ENCODE results near the gene TMEM215. TPM values are rescaled to one million over a fixed set of nuclear protein-coding genes. Genes with fewer than 3 reads are reported as not detected.

TMEM215 gene, protein sequence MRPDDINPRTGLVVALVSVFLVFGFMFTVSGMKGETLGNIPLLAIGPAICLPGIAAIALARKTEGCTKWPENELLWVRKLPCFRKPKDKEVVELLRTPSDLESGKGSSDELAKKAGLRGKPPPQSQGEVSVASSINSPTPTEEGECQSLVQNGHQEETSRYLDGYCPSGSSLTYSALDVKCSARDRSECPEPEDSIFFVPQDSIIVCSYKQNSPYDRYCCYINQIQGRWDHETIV
- total RNA-seq: not detected

DNA sequence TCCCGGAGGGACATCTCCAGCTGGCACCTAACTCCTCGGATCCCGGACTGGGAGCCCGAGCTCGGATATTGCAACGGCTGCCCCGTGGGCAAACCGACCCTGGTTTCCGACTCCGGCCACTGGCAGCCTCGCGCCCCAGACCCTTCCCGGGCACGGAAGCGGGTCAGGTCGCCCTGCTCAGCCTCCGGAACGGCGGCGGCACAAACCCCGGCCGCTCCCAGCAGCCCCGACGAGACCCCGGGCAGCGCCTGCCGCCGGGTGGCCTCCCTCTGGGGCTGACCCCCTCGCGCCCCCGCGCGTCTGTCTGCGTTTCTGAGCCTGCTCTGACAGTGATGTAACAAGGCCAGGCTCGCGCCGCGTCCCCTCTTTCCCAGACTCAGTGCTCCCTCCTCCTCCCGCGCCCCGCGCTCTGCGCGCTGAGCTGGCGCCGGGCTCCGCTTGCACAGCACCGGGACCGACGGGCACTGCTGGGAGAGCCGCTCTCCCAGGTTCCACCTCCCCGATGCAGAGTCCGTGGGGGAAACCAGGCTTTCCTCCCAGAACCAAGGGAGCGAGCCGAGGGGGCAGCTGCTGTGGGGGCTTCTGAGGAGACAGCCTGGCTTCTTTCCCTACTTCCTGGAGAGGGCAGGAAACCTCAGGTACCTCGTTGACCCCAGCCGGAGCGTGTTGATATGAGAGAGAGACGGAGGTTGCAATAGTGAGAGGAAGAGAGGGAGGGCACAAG, at the start of gene TMEM215:
TMEM215 (plus strand) TSS at position 373 of the 724 bp plus-strand sequence. CDS start 644 bp downstream, outside the sequence.
- DNase-seq (ENCODE audit: low spot score in 2 of 2): no peak
- 1% methylated on average over 38 to 45 of the region's 59 CpGs for WGBS, 2 donors
- no peak within 1 kb of the TSS for H3K4me3 ChIP-seq (ENCODE audit: low read depth, poor library complexity, severe bottlenecking)

DNA sequence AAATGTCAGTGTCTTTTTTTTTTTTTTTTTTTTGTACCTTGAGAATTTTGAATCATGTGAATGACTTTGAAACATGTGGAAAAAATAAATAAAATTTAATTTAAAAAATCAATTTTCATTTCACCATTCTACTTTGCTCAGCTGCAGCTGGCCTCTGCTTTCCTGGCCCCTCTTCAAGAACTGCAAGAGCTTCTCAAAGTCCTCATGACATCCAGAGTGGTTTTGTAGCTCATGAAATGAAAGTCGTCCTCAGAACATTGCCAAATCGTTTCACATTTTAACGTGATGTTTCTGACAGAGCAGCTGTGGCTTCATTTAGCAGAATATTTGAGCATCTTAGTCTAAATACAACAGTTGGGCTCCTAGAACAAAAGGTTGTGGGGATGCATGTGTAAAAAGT, 47.9 kb upstream of the TMEM215 start:
- H3K4me3 ChIP-seq (ENCODE audit: low read depth, poor library complexity, severe bottlenecking): no peak overlapping the region
- intact Hi-C loops (cut with DNase I; ENCODE audit: low total_unique reads): no loop called here
- TF ChIP-seq, protein P1, sequence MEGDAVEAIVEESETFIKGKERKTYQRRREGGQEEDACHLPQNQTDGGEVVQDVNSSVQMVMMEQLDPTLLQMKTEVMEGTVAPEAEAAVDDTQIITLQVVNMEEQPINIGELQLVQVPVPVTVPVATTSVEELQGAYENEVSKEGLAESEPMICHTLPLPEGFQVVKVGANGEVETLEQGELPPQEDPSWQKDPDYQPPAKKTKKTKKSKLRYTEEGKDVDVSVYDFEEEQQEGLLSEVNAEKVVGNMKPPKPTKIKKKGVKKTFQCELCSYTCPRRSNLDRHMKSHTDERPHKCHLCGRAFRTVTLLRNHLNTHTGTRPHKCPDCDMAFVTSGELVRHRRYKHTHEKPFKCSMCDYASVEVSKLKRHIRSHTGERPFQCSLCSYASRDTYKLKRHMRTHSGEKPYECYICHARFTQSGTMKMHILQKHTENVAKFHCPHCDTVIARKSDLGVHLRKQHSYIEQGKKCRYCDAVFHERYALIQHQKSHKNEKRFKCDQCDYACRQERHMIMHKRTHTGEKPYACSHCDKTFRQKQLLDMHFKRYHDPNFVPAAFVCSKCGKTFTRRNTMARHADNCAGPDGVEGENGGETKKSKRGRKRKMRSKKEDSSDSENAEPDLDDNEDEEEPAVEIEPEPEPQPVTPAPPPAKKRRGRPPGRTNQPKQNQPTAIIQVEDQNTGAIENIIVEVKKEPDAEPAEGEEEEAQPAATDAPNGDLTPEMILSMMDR (IDR thresholded peaks at IDR 0.05): no peak
- TF ChIP-seq POLR2A (IDR thresholded peaks at IDR 0.05): no peak
- DNase-seq (ENCODE audit: low spot score in 2 of 2): no peak
- 48 to 73% methylated on average over 3 of the region's 3 CpGs for WGBS, 2 donors

More for the DNA sequence above, at the start of gene TMEM215:
- intact Hi-C loops (cut with DNase I; ENCODE audit: low total_unique reads): no loop called here
- TF ChIP-seq, protein P1 (IDR thresholded peaks at IDR 0.05): no peak
- TF ChIP-seq POLR2A (IDR thresholded peaks at IDR 0.05): no peak

DNA sequence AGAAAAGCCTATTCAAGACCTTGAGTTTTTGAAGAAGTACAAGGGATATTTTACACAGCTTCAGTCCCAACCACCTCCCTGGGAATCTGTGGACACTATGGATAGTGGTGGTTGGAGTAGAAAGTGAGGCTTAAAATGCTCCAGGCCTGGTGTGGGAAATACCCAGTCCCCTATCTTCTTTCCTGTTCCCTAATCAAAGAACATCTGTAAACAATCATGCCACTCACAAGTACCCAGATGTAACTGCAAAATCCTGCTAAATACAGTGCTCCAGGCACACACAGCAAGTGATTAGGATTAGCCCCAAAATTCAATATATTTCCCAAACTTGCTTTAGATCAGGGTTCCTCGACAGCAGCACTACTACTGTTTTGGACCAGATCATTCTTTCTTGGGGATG, 46.0 kb upstream of the TMEM215 start:
- intact Hi-C loops (cut with DNase I; ENCODE audit: low total_unique reads): no loop called here
- 88 to 95% methylated on average over 1 of the region's 1 CpG for WGBS, 2 donors
- no peak overlapping the region for H3K4me3 ChIP-seq (ENCODE audit: low read depth, poor library complexity, severe bottlenecking)
- TF ChIP-seq, protein P1 (IDR thresholded peaks at IDR 0.05): no peak
- TF ChIP-seq POLR2A (IDR thresholded peaks at IDR 0.05): no peak
- no peak for DNase-seq (ENCODE audit: low spot score in 2 of 2)

DNA sequence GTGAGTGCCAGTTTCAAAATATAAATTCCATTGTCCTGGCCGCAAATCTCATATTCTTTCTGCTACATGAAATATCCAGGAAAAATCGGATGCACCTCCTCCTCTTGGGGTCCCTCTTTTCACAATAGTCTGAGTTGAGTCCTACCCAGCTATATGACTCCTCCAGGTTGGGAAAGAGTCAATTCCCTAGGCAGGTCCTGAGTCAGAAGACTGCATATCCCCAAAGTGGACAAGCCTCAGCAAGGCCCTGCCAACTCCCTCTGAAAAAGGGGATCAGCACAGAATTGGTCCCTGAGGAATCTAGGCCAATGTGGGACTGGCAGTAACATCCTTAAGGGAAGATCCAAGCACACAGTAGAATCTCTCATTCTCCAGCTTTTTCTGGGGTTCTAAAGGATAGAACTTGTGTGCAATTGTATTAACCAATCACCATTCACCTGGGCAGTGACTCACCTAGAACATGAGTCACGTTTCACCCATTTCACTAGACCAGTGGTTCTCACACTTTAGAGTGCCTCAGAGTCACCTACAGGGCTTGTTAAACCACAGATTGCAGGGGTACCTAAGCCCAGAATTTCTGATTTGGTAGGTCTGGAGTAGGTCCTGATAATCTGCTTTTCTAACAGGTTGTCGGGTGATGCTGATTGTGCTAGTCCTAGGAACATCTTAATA, 44.7 kb upstream of the TMEM215 start:
- TF ChIP-seq POLR2A (IDR thresholded peaks at IDR 0.05): no peak
- TF ChIP-seq, protein P1 (IDR thresholded peaks at IDR 0.05): no peak
- H3K4me3 ChIP-seq (ENCODE audit: low read depth, poor library complexity, severe bottlenecking): no peak overlapping the region
- WGBS, 2 donors: 87 to 88% methylated on average over 4 of the region's 4 CpGs
- DNase-seq (ENCODE audit: low spot score in 2 of 2): no peak
- intact Hi-C loops (cut with DNase I; ENCODE audit: low total_unique reads): no loop called here

DNA sequence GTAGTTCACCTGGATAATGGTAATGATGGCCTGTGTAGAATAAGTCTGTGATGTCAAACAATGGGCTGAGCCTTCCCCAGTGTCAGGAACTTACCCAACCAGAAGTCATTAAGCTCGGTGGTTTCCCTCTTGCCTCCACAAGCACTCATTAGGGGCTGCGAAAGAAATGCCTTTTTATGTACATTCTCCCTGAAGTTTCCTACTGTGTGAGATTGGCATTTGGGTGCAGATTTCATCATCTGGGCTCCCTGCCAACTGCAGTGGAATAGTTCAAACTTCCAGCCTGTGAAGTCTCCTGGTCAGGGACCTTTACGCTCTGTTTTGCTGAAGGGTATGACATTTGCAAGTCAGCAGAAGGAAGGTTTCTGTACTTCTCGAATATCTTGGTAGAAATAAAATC, 41.6 kb upstream of the TMEM215 start:
- WGBS, 2 donors: 39 to 46% methylated on average over 4 of the region's 4 CpGs
- intact Hi-C loops (cut with DNase I; ENCODE audit: low total_unique reads): no loop called here
- TF ChIP-seq POLR2A (IDR thresholded peaks at IDR 0.05): no peak
- TF ChIP-seq, protein P1 (IDR thresholded peaks at IDR 0.05): no peak
- H3K4me3 ChIP-seq (ENCODE audit: low read depth, poor library complexity, severe bottlenecking): no peak overlapping the region
- no peak for DNase-seq (ENCODE audit: low spot score in 2 of 2)
